ENCODE measurements around the gene CNOT6L.
"Not testable (repeated sequence)": the region's sequence is repeated elsewhere in the genome, so short reads cannot be mapped to it uniquely, and the experiment has no call there.

The CNOT6L gene

GRCh38 chr4:77782102-77782835, 36.9 kb downstream of the CNOT6L start:
- no peak for TF ChIP-seq CTCF (IDR thresholded peaks at IDR 0.05; ENCODE audit: insufficient read depth, low read length, missing control alignments)
- H3K4me3 ChIP-seq (ENCODE audit: low read depth, low read length) = no peak overlapping the region
- ChIA-PET CTCF (no interaction called here), POLR2A (no interaction called here)
- DNase-seq (ENCODE audit: low read depth, low spot score) = no peak

- CTCF ChIA-PET = interaction anchor here (1.0 kb wide), 1 partner anchor 8 kb away, joined by 3 read pairs; no protein-coding TSS in a partner anchor
- DNase-seq (ENCODE audit: low read depth, low spot score); H3K4me3 ChIP-seq (ENCODE audit: low read depth, low read length); POLR2A ChIA-PET: not testable (repeated sequence)
Measured at GRCh38 chr4:77780762-77781161, 38.4 kb downstream of the CNOT6L start.

- ChIA-PET CTCF (no interaction called here), POLR2A (no interaction called here)
- H3K4me3 ChIP-seq (ENCODE audit: low read depth, low read length) = no peak overlapping the region
- TF ChIP-seq CTCF (IDR thresholded peaks at IDR 0.05; ENCODE audit: insufficient read depth, low read length, missing control alignments) = no peak
- no peak for DNase-seq (ENCODE audit: low read depth, low spot score)
Measured at GRCh38 chr4:77777135-77777807, 41.9 kb downstream of the CNOT6L start.

- DNase-seq (ENCODE audit: low read depth, low spot score) = peak; percentile 1
- ChIA-PET CTCF (no interaction called here), POLR2A (no interaction called here)
- TF ChIP-seq CTCF (IDR thresholded peaks at IDR 0.05; ENCODE audit: insufficient read depth, low read length, missing control alignments) = no peak
- no peak overlapping the region for H3K4me3 ChIP-seq (ENCODE audit: low read depth, low read length)
Measured at GRCh38 chr4:77776182-77777134, 42.7 kb downstream of the CNOT6L start.

- ChIA-PET POLR2A (interaction anchor here (1.0 kb wide), 1 partner anchor 90 kb away, joined by 3 read pairs; the partner anchor contains the start of gene MRPL1), CTCF (no interaction called here)
- no peak for DNase-seq (ENCODE audit: low read depth, low spot score)
- TF ChIP-seq CTCF (IDR thresholded peaks at IDR 0.05; ENCODE audit: insufficient read depth, low read length, missing control alignments) = no peak
- H3K4me3 ChIP-seq (ENCODE audit: low read depth, low read length) = no peak overlapping the region
Measured at GRCh38 chr4:77773101-77773500, 46.1 kb downstream of the CNOT6L start.

- DNase-seq (ENCODE audit: low read depth, low spot score) = no peak
Measured at GRCh38 chr4:77771566-77771965, 47.6 kb downstream of the CNOT6L start.

More at GRCh38 chr4:77771566-77771965, 47.6 kb downstream of the CNOT6L start:
- CTCF ChIA-PET = no interaction called here
- no peak overlapping the region for H3K4me3 ChIP-seq (ENCODE audit: low read depth, low read length)
- no peak for TF ChIP-seq CTCF (IDR thresholded peaks at IDR 0.05; ENCODE audit: insufficient read depth, low read length, missing control alignments)
- POLR2A ChIA-PET = no interaction called here

Data from AG04449 (cell line).